ENCODE results near the gene HS3ST5.

Gene HS3ST5

GRCh38 chr6:114362957-114363356 lies 20.1 kb upstream of the HS3ST5 start:
- TF ChIP-seq, protein P1, sequence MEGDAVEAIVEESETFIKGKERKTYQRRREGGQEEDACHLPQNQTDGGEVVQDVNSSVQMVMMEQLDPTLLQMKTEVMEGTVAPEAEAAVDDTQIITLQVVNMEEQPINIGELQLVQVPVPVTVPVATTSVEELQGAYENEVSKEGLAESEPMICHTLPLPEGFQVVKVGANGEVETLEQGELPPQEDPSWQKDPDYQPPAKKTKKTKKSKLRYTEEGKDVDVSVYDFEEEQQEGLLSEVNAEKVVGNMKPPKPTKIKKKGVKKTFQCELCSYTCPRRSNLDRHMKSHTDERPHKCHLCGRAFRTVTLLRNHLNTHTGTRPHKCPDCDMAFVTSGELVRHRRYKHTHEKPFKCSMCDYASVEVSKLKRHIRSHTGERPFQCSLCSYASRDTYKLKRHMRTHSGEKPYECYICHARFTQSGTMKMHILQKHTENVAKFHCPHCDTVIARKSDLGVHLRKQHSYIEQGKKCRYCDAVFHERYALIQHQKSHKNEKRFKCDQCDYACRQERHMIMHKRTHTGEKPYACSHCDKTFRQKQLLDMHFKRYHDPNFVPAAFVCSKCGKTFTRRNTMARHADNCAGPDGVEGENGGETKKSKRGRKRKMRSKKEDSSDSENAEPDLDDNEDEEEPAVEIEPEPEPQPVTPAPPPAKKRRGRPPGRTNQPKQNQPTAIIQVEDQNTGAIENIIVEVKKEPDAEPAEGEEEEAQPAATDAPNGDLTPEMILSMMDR (IDR thresholded peaks at IDR 0.05; ENCODE audit: low read depth, low read length, missing control alignments) = no peak
- Histone ChIP-seq H3K27ac (no peak overlapping the region), H3K27me3 (replicated peaks) (no peaks in the 10 kb centered on the region), H3K36me3 (replicated peaks) (no peaks in the 10 kb centered on the region), H3K4me3 (ENCODE audit: low read depth, low read length) (no peak overlapping the region)
- no peak for DNase-seq
- in situ Hi-C loops (cut with HindIII; ENCODE audit: low pct_ligation_motif_present, low sequenced_read_pairs) = no loop called here

DNA sequence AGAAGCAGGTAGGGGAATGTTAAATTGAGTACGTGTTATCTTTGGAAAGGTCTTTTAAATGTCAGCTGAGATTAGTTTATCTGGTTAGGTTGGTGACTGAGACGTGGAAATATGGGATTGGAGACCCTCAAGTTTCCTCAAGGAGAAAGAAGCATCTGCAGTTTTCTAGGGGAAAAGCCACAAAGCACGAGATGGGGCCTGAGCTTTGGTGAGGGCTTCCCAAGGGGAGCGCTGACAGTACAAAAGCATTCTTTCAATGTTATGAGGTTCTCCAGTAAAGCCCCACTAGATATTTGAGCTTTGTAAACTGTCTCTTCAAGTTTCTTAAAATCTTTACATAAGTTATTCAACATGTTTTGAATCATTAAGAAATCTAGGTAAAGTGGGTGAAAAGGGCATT lies 19.6 kb upstream of the HS3ST5 start:
- H3K27ac ChIP-seq = no peak overlapping the region

DNA sequence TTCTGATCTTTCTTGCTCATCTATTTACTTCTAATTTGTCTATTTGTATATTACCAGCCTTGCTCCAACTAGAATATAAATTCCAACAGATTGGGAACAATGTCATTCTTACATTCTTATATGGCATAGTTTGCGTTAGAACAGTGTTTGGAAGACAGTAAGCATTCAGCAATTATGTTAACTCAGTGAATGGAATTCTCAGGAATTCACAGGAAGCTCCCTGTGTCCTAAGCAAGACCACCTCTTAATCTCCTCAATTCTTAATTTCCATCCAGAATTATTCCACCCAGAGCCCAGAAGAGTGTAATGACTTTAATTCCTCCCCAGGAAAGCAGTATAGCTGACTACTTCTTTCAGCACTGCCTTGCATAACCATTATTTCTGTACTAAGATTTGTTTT lies 18.2 kb upstream of the HS3ST5 start:
- TF ChIP-seq, protein P1 (IDR thresholded peaks at IDR 0.05; ENCODE audit: low read depth, low read length, missing control alignments) = no peak
- Histone ChIP-seq H3K27me3 (replicated peaks) (no peaks in the 10 kb centered on the region), H3K36me3 (replicated peaks) (no peaks in the 10 kb centered on the region), H3K27ac (no peak overlapping the region), H3K4me3 (ENCODE audit: low read depth, low read length) (no peak overlapping the region)
- in situ Hi-C loops (cut with HindIII; ENCODE audit: low pct_ligation_motif_present, low sequenced_read_pairs) = no loop called here
- DNase-seq = no peak

More for the DNA sequence above, 19.6 kb upstream of the HS3ST5 start:
- Histone ChIP-seq H3K27me3 (replicated peaks) (no peaks in the 10 kb centered on the region), H3K36me3 (replicated peaks) (no peaks in the 10 kb centered on the region), H3K4me3 (ENCODE audit: low read depth, low read length) (no peak overlapping the region)
- TF ChIP-seq, protein P1 (IDR thresholded peaks at IDR 0.05; ENCODE audit: low read depth, low read length, missing control alignments) = no peak
- DNase-seq = no peak
- in situ Hi-C loops (cut with HindIII; ENCODE audit: low pct_ligation_motif_present, low sequenced_read_pairs) = no loop called here

GRCh38 chr6:114355300-114355699 lies 12.5 kb upstream of the HS3ST5 start:
- no peak overlapping the region for H3K27ac ChIP-seq
- no peak for DNase-seq
- H3K36me3 ChIP-seq (replicated peaks) = no peaks in the 10 kb centered on the region
- no peak overlapping the region for H3K4me3 ChIP-seq (ENCODE audit: low read depth, low read length)
- in situ Hi-C loops (cut with HindIII; ENCODE audit: low pct_ligation_motif_present, low sequenced_read_pairs) = no loop called here
- no peaks in the 10 kb centered on the region for H3K27me3 ChIP-seq (replicated peaks)
- TF ChIP-seq, protein P1 (IDR thresholded peaks at IDR 0.05; ENCODE audit: low read depth, low read length, missing control alignments) = no peak

DNA sequence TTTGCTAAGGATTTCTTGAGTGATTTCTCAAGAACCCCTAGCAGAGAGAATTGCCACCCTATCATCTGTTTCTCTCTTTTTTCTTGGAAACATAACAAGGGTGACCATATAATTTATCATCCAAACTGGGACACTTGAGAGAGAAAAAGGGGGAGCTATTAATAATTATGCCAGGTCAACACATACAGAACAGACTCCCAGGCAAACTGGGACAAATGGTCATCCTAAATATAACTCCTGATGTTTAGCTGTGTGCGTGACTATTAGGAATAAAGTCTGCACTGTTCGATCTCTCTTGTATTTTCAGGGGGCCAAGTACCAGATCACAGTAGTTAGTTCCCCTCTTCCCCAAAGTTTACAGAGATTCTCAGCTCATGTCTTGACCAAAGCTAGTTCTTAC lies 11.7 kb upstream of the HS3ST5 start:
- no peaks in the 10 kb centered on the region for H3K36me3 ChIP-seq (replicated peaks)
- in situ Hi-C loops (cut with HindIII; ENCODE audit: low pct_ligation_motif_present, low sequenced_read_pairs) = no loop called here
- no peak for DNase-seq

GRCh38 chr6:114346451-114346850 lies 3.6 kb upstream of the HS3ST5 start:
- TF ChIP-seq, protein P1 (IDR thresholded peaks at IDR 0.05; ENCODE audit: low read depth, low read length, missing control alignments) = no peak
- no peak for DNase-seq

More for the DNA sequence above, 11.7 kb upstream of the HS3ST5 start:
- H3K27me3 ChIP-seq (replicated peaks) = no peaks in the 10 kb centered on the region
- no peak overlapping the region for H3K4me3 ChIP-seq (ENCODE audit: low read depth, low read length)
- TF ChIP-seq, protein P1 (IDR thresholded peaks at IDR 0.05; ENCODE audit: low read depth, low read length, missing control alignments) = no peak
- H3K27ac ChIP-seq = no peak overlapping the region

More at GRCh38 chr6:114346451-114346850, 3.6 kb upstream of the HS3ST5 start:
- Histone ChIP-seq H3K36me3 (replicated peaks) (no peaks in the 10 kb centered on the region), H3K4me3 (ENCODE audit: low read depth, low read length) (no peak overlapping the region), H3K27me3 (replicated peaks) (peaks cover 26% of the 10 kb centered on the region), H3K27ac (no peak overlapping the region)
- in situ Hi-C loops (cut with HindIII; ENCODE audit: low pct_ligation_motif_present, low sequenced_read_pairs) = no loop called here

Measured in brain microvascular endothelial cell (primary cell).